GM21723 (cell line): ENCODE results near the gene GPR156.
"Not testable (repeated sequence)": the region's sequence is repeated elsewhere in the genome, so short reads cannot be mapped to it uniquely, and the experiment has no call there.

ENCODE experiments used
- ATAC-seq: cut with Tn5 transposase; IDR thresholded peaks from one replicate; pipeline ENCODE4 v1.9.1; 2021; ENCODE audit warnings: mild to moderate bottlenecking, moderate library complexity; ENCODE audit not compliant: unreplicated experiment

Gene GPR156

GRCh38 chr3:120284747-120285507 is at the start of gene GPR156:
GPR156 (minus strand) TSS chr3:120285222; CDS start chr3:120244098, 41,124 bp downstream.
- no peak for ATAC-seq

- no peak for ATAC-seq
Measured at GRCh38 chr3:120332646-120333045, 47.6 kb upstream of the GPR156 start.

GRCh38 chr3:120331076-120331475 is 46.1 kb upstream of the GPR156 start:
- ATAC-seq: no peak

- ATAC-seq: no peak
Measured at GRCh38 chr3:120326784-120327183, 41.8 kb upstream of the GPR156 start.

GRCh38 chr3:120324190-120324589 is 39.2 kb upstream of the GPR156 start:
- no peak for ATAC-seq

- ATAC-seq: not testable (repeated sequence)
Measured at GRCh38 chr3:120323761-120324160, 38.7 kb upstream of the GPR156 start.

- ATAC-seq: no peak
Measured at GRCh38 chr3:120311863-120312794, 27.1 kb upstream of the GPR156 start.

- ATAC-seq: no peak
Measured at GRCh38 chr3:120306519-120307455, 21.8 kb upstream of the GPR156 start.

GRCh38 chr3:120304616-120305015 is 19.6 kb upstream of the GPR156 start:
- ATAC-seq: no peak

GRCh38 chr3:120302361-120302760 is 17.3 kb upstream of the GPR156 start:
- ATAC-seq: no peak

- no peak for ATAC-seq
Measured at GRCh38 chr3:120300971-120301370, 15.9 kb upstream of the GPR156 start.

GRCh38 chr3:120299403-120299802 is 14.4 kb upstream of the GPR156 start:
- no peak for ATAC-seq

GRCh38 chr3:120298996-120299395 is 14.0 kb upstream of the GPR156 start:
- no peak for ATAC-seq

GRCh38 chr3:120291552-120291951 is 6.5 kb upstream of the GPR156 start:
- not testable (repeated sequence) for ATAC-seq

- ATAC-seq: no peak
Measured at GRCh38 chr3:120289636-120290035, 4.6 kb upstream of the GPR156 start.

- ATAC-seq: no peak
Measured at GRCh38 chr3:120286465-120286864, 1.4 kb upstream of the GPR156 start.

GRCh38 chr3:120285508-120285841 is 453 bp upstream of the GPR156 start:
- ATAC-seq: no peak

GRCh38 chr3:120281261-120281660 is 3.8 kb downstream of the GPR156 start:
- ATAC-seq: no peak

- ATAC-seq: no peak
Measured at GRCh38 chr3:120280566-120280965, 4.5 kb downstream of the GPR156 start.

GRCh38 chr3:120280026-120280425 is 5.0 kb downstream of the GPR156 start:
- no peak for ATAC-seq

- no peak for ATAC-seq
Measured at GRCh38 chr3:120276767-120277166, 8.3 kb downstream of the GPR156 start.
